GM18517 (cell line): ENCODE results near the gene CLCN2.

ENCODE experiments used
- ATAC-seq: cut with Tn5 transposase; IDR thresholded peaks from one replicate; pipeline ENCODE4 v1.9.1; 2021; ENCODE audit warnings: mild to moderate bottlenecking, moderate library complexity; ENCODE audit not compliant: unreplicated experiment

Gene CLCN2

GRCh38 chr3:184361532-184361931 lies at the start of gene CLCN2, which contains the start of gene POLR2H:
CLCN2 (minus strand) TSS chr3:184361605; CDS start chr3:184361479, 126 bp downstream.
POLR2H (plus strand) TSS chr3:184361710; CDS start chr3:184363493, 1,783 bp downstream.
- no peak for ATAC-seq

- no peak for ATAC-seq
Measured at GRCh38 chr3:184409946-184410500, 48.6 kb upstream of the CLCN2 start.

DNA sequence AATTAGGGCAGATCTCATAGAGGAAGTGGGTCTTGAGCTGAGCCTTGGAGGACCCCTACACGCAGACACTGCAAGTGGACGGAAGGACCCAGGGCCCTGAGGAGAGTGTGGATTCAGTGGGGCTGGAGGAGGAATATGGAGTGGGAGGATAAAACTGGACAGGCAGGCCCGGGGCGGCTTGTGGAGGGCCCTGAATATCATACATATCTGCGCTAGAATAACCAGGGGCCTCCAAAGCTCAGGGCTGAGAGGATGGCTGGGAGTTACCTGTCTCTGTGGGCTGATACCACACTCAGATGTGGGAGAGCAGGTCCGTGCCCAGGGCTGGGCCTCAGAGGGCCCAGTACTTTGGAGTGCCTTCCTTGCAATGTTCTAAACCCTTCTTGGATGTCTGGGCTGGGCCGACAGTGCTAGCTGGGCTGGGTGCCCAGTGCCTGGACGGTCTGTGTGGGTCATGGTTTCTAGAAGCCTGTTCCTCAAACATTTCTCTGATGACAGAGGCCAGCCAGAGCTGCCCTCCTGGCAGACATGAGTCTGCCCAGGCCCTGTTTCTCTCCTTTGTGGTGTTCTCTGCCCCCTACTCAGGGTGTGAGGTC lies 48.0 kb upstream of the CLCN2 start:
- no peak for ATAC-seq

DNA sequence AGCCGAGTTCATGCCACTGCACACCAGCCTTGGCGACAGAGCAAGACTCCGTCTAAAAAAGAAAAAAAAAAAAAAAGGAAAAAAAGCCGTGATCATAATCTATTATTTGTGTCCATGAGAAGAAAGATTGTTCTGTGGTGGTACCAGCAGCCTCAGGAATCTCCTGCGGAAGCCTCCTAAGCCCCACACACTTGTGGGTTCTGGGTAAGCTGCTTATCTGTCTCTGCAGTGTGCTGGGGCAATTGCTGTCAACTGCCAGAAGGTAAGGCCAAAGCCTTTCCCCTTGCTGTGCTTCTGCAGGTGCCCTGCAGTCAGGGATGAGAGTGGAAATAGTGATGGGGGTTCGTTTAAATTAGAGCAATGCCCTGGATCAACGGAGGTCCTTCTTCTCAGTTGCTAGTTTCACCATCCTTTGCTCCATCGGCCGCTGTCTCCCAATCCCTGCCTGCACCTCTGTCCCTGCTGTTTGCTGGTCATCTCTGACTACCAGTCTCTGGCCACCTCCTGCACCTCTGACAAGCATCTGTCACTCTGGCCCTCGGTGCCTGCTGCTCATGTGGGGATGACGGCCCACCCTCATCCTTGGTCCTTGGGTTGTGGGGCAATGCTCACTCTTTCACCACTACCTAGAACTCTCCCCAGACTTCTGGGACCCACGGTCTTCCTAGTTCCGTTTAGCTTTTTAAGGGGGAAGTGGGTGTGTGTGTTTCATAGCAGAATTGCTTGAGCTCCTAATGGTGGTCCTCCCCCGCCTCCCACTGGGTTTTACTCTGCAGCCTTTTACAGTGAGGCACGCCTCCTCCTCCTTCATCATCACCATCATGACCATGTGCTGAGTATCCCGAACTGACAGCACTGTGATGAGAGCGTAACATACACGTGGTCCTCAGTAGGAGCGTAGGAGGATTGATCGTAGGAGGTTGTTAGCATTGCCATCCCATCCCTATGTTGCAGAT lies 43.9 kb upstream of the CLCN2 start:
- ATAC-seq = no peak

DNA sequence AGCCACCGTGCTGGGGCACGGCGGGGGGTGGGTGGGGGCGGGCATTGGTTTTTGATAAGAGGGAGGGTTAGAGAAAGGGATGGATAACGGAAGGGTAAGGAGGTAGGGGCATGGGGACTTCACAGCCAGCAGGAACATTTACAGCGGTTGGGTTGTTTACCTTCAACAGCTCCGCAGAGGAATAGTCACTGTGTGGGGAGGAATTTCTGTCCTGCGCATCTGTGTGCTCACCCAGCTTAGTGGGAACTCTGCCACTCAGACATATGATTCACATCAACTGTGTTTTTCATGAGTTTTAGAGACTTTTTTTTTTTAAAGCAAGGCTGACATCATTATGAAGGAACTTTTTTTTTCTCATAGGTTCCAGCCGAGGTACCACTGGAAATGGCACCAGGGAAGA lies 38.0 kb upstream of the CLCN2 start:
- ATAC-seq = no peak

- ATAC-seq = no peak
Measured at GRCh38 chr3:184395320-184395660, 33.9 kb upstream of the CLCN2 start.

DNA sequence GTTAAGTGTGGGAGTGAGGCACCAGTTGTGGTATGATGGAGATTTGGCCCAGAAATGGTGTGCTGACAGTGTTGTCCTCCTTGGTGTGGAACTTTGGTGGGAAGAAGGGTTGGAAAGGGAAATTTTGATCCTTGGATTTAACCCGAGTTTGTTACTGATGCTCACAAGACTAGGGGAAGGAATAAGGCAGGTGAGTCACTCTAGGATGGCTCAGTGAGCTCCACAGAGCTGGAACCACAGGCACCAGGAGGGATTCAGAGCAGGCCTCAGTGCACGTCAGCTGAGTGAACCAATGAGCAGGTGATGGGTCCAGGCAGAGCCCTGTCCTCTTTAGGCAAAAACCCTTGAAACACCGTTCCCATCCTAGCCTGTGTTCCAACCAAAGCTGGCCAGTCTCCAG lies 29.9 kb upstream of the CLCN2 start:
- no peak for ATAC-seq

DNA sequence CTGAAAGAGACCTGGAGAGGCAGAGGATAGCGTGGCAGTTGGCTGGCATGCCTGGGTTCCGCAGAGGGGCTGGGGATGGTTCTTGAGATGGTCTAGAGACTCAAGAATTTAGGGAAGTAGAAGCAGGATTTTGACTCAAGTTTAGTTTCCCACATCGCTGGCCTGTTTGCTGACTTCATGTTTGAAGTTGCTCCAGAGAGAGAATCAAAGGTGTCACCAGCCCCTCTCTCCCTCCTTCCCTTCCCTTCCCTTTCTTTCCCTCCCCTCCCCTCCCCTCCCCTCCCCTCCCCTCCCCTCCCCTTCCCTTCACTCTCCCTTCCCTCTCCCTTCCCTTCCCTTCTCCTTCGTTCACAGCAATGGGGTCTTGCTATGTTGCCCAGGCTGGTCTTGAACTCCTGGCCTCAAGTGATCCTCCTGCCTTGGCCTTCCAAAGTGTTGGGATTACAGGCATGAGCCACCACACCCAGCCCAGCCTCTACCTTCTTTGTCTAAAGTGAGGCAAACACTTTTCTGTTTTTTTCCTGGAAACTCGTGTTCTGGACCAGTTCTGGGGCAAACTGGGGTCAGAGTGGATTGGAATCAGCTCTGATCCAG lies 28.6 kb upstream of the CLCN2 start:
- ATAC-seq = no peak

DNA sequence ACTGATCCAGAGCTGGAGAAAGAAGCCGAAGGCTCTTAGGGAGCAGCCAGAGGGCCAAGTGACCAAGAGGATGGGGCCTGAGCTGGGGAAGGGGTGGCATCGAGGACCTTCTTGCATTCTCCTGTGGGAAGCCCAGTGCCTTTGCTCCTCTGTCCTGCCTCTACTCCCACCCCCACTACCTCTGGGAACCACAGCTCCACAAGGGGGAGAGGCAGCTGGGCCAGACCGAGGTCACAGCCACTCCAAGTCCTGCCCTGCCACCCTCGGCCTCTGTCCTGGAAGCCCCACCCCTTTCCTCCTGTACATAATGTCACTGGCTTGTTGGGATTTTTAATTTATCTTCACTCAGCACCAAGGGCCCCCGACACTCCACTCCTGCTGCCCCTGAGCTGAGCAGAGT lies 28.0 kb upstream of the CLCN2 start:
- no peak for ATAC-seq

GRCh38 chr3:184388936-184389230 lies 27.5 kb upstream of the CLCN2 start:
- ATAC-seq = no peak

DNA sequence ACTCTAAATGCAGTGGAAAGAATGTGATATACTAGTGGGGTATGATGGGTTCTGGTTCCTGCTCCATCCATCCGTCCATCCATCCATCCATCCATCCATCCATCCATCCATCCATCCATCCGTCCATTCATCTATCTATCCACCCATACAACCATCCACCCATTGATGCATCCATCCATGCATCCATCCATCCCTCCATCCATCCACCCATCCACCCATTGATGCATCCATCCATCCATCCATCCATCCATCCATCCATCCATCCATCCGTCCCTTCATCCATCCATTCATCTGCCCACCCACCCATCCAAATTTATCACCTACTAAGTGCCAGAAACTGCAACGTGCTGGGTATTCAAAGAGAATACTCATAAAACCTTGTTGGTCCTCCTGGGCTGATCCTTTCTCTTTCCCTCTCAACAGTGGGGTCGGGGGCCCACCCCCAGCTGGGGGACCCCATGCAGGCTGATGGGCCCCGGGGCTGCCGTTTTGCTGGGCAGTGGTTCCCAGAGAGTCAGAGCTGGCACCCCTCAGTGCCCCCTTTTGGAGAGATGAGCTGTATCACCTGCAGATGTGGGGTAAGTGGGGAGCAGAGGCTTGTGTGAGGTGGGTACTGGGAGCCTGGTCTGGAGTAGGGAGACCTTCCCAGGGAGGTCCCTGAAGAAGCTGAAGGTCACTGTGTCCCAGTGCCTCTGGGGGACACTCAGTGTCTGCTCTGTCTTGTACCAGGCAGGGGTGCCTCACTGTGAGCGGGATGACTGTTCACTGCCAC lies 26.9 kb upstream of the CLCN2 start:
- ATAC-seq = no peak

GRCh38 chr3:184387174-184387714 lies 25.8 kb upstream of the CLCN2 start:
- ATAC-seq = no peak

DNA sequence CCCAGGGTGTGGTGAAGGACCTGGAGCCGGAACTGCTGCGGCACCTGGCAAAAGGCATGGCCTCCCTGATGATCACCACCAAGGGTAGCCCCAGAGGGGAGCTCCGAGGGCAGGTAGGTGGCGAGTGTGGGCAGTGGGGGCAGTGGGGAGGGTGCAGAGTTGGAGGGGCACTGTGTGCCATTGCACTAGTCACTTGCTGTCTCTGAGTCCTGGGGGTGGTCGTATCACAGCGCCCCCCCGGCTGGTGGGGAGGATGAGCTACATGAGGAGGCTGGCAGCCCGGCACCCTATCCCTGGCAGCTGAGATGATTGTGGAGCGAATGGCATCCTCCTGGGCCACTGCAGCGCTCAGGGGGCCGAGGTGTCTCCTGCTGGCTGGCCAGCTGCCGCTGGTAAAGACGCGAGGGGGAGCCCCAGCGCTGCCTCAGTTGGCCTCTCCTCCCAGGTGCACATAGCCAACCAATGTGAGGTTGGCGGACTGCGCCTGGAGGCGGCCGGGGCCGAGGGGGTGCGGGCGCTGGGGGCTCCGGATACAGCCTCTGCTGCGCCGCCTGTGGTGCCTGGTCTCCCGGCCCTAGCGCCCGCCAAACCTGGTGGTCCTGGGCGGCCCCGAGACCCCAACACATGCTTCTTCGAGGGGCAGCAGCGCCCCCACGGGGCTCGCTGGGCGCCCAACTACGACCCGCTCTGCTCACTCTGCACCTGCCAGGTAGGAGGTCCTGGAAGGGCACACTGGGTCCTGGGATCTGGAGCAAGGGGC lies 24.8 kb upstream of the CLCN2 start:
- no peak for ATAC-seq

- no peak for ATAC-seq
Measured at GRCh38 chr3:184384856-184385422, 23.5 kb upstream of the CLCN2 start.

DNA sequence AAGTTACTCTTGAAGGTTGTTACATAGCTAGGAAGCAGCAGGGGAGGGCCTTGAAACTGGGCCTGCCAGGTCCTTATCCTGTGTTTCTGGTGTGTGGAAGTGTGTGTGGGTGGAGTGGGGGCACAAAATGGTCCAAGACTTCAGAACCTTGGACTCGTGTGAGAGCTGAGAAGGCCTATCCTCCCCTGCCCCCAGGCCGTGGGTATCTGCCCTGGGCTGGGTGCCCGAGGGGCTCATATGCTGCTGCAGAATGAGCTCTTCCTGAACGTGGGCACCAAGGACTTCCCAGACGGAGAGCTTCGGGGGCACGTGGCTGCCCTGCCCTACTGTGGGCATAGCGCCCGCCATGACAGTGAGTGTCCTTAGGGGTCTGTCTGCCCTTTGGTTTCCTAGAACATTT lies 22.9 kb upstream of the CLCN2 start:
- no peak for ATAC-seq

DNA sequence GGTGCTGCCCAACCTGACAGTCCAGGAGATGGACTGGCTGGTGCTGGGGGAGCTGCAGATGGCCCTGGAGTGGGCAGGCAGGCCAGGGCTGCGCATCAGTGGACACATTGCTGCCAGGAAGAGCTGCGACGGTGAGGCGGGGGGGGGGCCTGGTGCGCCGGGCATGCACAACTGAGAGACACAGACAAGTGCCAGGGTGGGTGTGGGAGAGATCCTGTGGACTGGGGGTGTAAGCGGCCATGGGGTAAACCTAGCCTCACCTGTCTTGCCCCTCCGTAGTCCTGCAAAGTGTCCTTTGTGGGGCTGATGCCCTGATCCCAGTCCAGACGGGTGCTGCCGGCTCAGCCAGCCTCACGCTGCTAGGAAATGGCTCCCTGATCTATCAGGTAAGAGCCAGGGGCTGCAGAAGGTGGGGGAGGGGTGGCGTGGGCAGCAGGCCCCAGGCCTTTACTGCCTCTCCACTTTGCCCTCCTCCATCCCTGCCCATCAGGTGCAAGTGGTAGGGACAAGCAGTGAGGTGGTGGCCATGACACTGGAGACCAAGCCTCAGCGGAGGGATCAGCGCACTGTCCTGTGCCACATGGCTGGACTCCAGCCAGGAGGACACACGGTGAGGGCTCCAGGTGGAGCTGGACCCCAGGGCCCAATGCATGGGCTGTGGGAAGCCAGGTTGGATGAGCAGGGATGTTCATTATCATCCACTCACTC lies 21.8 kb upstream of the CLCN2 start:
- ATAC-seq = no peak

DNA sequence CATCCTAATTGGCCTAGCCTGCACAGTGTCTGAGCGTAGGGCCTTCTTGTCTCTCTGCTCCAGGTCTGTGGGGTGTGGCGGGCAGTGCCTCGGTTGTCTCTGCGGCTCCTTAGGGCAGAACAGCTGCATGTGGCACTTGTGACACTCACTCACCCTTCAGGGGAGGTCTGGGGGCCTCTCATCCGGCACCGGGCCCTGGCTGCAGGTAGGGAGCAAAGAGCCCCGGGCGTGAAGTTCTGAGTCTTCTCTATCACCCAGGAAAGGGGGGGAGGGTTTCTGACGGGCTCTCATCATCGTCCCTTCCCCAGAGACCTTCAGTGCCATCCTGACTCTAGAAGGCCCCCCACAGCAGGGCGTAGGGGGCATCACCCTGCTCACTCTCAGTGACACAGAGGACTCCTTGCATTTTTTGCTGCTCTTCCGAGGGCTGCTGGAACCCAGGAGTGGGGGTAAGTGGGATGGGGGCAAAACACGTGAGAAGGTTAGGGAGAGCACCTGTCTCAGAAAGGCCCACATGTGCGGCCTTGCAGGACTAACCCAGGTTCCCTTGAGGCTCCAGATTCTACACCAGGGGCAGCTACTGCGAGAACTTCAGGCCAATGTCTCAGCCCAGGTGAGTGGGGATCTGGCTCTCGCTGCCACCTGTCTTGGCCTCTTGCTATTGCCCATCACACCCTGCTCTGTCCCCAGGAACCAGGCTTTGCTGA lies 21.1 kb upstream of the CLCN2 start:
- ATAC-seq = no peak
